Muscle layer of colon (tissue), 2 donors: ENCODE data around the gene MEAF6.

ENCODE experiments used
- H3K27ac ChIP-seq: one replicate; pipeline ENCODE4 v1.7.0; 2013; ENCODE audit warnings: low read depth, mild to moderate bottlenecking, low read length, moderate library complexity
- H3K27me3 ChIP-seq, 2 donors: one replicate each; pipeline ENCODE4 v1.7.0; 2013; ENCODE audit warnings: low read length in 2 of 2, mild to moderate bottlenecking in 2 of 2; ENCODE audit not compliant: insufficient read depth in 2 of 2, control insufficient read depth in 1 of 2
- H3K36me3 ChIP-seq: one replicate; pipeline ENCODE4 v1.7.0; 2013; ENCODE audit warnings: mild to moderate bottlenecking, low read length; ENCODE audit not compliant: insufficient read depth
- H3K4me1 ChIP-seq: one replicate; pipeline ENCODE4 v1.7.0; 2013; ENCODE audit warnings: mild to moderate bottlenecking, low read length; ENCODE audit not compliant: insufficient read depth
- H3K4me3 ChIP-seq, 2 donors: one replicate each; pipeline ENCODE4 v1.7.0; 2013; ENCODE audit warnings: low read length in 2 of 2, low read depth in 1 of 2, mild to moderate bottlenecking in 1 of 2, moderate library complexity in 1 of 2
- H3K9ac ChIP-seq: one replicate; pipeline ENCODE4 v1.7.0; 2013; ENCODE audit warnings: low read length
- H3K9me3 ChIP-seq: one replicate; pipeline ENCODE4 v1.7.0; 2013; ENCODE audit warnings: mild to moderate bottlenecking, low read length
- donor health status: abdominal sarcoma.
- donor health status: Adenocarcinoma of cecum.

Gene MEAF6

DNA sequence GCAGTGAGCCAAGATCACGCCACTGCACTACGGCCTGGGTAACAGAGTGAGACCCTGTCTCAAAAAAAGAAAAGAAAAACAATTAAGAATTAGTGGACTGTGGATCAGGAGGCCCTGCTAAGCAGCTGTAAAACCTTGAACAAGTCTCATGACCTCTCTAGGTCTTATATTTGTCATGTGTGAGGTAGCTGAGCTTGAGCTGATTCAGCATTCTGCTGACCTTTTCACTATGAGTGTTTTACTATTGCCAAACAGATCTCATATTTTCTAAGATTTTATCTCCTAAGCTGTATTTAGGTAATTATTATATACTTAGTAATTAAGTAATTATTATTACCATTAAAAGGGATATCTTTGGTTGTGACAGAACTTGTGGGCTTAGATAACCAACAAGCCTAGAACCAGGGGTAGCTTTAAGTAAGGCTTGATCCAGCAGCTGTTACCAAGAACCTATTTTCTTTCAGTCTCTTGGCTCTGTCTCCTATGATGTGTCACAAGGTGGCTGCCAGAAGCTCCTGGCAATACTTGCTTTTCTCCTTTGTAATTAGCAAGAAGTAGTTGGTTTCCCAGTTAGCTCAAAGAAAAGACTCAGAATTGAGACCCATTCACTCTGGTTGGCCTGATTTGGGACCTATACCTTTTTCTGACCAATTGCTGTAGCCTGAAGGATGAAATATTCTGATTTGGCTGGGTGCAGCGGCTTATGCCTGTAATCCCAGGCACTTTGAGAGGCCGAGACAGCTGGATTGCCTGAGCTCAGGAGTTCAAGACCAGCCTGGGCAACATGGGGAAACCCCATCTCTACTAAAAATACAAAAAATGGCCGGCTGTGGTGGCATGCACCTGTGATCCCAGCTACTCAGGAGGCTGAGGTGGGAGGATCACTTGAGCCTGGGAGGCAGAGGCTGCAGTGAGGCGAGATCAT lies 48.7 kb downstream of the MEAF6 start:
- no peaks in the 10 kb centered on the region for H3K9me3 ChIP-seq
- no peak overlapping the region for H3K9ac ChIP-seq
- H3K36me3 ChIP-seq, result no peaks in the 10 kb centered on the region
- H3K4me3 ChIP-seq, result no peak overlapping the region
- H3K4me1 ChIP-seq, result no peaks in the 10 kb centered on the region
- no peaks in the 10 kb centered on the region for H3K27me3 ChIP-seq
- no peak overlapping the region for H3K27ac ChIP-seq

DNA sequence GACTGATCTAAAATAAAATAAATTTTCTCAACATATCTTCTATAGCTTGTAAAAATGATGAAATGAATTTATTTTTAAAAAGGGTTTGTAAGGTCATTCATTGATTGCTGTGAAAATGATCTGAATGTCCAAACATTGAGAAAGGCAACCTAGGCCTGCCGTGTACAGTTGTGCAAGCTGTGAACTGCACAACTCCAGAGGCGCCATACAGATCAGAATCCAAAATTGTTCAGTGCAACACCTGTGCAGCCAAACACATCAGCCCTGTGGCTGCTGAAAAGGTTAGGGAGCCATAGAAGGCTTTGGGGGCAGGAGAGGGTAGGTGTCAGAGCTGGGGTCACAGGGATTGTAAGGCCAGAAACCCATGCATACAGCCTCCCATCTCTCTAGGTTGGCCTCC lies 50.1 kb downstream of the MEAF6 start:
- Histone ChIP-seq H3K4me1 (no peaks in the 10 kb centered on the region), H3K9ac (no peak overlapping the region), H3K27me3 (no peaks in the 10 kb centered on the region), H3K4me3 (no peak overlapping the region), H3K27ac (no peak overlapping the region), H3K9me3 (no peaks in the 10 kb centered on the region), H3K36me3 (no peaks in the 10 kb centered on the region)

DNA sequence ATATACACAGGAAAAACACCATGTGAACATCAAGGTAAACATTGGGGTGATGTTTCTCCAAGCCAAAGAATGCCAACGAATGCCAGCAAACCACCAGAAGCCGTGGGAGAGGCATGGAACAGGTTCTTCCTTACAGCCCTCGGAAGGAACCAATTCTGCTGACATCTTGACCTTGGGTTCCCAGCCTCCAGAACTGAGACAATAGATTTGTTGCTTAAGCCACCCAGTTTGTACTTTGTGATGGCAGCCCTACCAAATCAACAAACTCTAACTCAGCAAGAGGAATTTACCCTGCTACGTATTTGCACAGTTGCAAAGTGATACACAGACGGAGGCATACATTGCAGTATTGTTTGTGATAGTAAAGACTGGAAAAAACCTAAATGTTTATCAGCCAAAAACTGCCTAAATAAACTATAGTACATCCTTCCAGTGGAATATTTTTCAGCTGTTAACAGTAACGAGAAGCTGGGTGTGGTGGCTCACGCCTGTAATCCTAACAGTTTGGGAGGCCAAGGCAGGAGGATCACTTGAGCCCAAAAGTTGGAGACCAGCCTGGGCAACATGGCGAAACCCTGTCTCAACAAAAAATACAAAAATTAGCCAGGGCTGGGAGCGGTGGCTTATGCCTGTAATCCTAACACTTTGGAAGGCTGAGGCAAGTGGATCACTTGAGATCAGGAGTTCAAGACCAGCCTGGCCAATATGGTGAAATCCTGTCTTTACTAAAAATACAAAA lies 52.7 kb downstream of the MEAF6 start:
- Histone ChIP-seq H3K27me3 (no peaks in the 10 kb centered on the region), H3K4me1 (no peaks in the 10 kb centered on the region), H3K27ac (no peak overlapping the region), H3K36me3 (no peaks in the 10 kb centered on the region), H3K9me3 (no peaks in the 10 kb centered on the region), H3K4me3 (no peak overlapping the region), H3K9ac (no peak overlapping the region)

DNA sequence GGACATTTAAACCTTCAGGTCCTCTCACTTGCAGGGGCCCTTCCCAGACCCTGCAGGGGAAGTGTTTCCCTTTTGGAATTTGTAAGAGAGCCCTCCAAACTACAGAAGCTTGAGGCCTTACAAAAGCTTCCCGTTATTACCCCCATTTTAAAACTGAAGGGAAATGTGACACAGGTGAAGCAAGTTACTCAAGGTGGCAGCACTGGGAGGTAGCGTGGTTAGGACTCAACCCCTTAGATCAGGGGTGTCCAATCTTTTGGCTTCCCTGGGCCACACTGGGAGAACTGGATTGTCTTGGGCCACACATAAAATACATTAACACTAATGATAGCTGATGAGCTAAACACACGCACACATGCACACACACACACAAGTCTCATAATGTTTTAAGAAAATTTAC lies 56.0 kb downstream of the MEAF6 start:
- H3K4me1 ChIP-seq, result no peaks in the 10 kb centered on the region
- H3K9me3 ChIP-seq, result no peaks in the 10 kb centered on the region
- H3K36me3 ChIP-seq, result no peaks in the 10 kb centered on the region
- no peak overlapping the region for H3K4me3 ChIP-seq
- no peak overlapping the region for H3K9ac ChIP-seq
- H3K27ac ChIP-seq, result no peak overlapping the region
- no peaks in the 10 kb centered on the region for H3K27me3 ChIP-seq

DNA sequence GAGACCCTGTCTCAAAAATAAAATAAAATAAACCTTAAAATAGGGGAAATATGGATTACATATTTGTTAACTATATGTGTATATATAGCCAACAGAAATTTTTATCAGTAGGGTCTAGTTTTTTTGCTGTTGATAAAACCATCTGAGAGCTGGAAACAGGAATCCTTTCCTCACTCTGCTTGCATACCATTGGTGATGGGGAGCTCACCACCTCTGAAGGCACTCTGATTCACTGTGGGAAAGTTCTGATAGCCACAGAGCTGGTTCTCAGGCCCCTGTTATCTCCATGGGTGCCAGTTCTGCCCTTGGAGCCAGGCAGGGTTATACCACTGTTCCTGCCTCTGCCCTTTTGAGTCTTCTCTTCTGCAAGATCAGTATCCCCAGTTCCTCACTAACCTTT lies 58.0 kb downstream of the MEAF6 start:
- H3K9ac ChIP-seq, result no peak overlapping the region
- no peaks in the 10 kb centered on the region for H3K9me3 ChIP-seq
- no peaks in the 10 kb centered on the region for H3K36me3 ChIP-seq
- no peak overlapping the region for H3K27ac ChIP-seq
- H3K4me1 ChIP-seq, result no peaks in the 10 kb centered on the region
- no peaks in the 10 kb centered on the region for H3K27me3 ChIP-seq
- no peak overlapping the region for H3K4me3 ChIP-seq

DNA sequence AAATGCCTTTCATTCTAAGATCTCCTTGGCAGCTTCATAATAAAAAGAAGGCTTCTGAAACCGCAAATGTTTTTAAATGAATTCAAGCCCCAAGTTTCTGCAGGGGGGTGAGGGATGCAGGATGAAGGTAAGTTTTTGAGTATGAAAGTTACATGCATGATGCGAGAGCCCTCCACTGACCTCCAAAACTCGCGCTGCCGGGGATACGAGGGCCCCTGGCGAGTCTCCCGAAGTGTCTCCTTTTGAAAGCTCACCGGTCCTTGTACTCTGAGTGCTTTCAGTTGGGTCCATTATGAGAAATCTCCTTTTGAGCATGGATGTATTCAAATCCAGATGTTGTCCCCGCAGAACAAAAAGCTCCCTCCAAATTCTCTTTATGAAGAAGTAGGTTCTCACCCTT lies 59.0 kb downstream of the MEAF6 start:
- Histone ChIP-seq H3K27ac (no peak overlapping the region), H3K27me3 (no peaks in the 10 kb centered on the region), H3K9ac (no peak overlapping the region), H3K4me3 (no peak overlapping the region), H3K36me3 (no peaks in the 10 kb centered on the region), H3K9me3 (no peaks in the 10 kb centered on the region), H3K4me1 (no peaks in the 10 kb centered on the region)

DNA sequence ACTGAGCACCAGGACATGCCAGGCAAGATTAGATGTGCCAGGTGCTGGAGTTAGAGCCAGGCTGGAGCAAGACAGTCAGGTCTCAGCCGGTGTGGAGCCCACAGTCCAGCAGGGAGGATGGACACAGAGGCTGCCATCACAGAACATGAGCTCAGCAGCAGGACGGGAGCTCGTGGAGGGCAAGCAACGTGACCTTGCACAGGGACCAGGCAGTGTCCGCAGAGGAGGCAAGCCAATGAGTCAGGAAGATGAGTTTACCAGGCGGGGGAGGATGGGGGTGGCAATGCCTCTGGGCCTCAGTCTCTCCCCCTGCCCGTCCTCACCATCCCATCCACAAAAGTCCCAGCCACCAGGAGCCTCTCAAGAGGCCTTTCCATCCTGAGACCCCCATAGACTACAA lies 60.9 kb downstream of the MEAF6 start:
- H3K9me3 ChIP-seq, result no peaks in the 10 kb centered on the region
- no peak overlapping the region for H3K9ac ChIP-seq
- H3K36me3 ChIP-seq, result no peaks in the 10 kb centered on the region
- H3K27me3 ChIP-seq, result peaks cover 0 to 4% of the 10 kb centered on the region in 2 donors
- H3K27ac ChIP-seq, result no peak overlapping the region
- H3K4me3 ChIP-seq, result no peak overlapping the region
- H3K4me1 ChIP-seq, result no peaks in the 10 kb centered on the region

DNA sequence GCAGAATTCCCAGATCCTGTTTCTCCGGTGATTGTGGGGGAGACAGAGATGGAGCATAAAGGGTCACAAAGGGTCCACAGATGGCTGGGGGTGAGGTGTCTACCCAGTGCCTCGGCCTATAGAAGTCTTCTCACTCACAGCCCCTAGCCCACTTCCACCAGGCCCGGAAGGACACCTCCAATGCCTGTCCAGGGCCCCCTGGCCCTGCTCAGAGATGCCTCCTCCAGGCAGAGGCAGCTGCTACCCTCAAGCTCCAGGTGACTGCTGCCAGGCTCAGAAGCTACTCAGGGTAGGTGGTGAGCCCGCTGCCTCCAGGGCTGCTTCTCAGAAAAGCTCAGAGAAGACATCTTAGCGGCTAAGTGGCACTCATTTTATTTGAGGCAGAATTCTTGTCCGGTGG lies 62.1 kb downstream of the MEAF6 start:
- Histone ChIP-seq H3K9ac (no peak overlapping the region), H3K4me3 (no peak overlapping the region), H3K4me1 (no peaks in the 10 kb centered on the region), H3K9me3 (no peaks in the 10 kb centered on the region), H3K27ac (no peak overlapping the region), H3K36me3 (no peaks in the 10 kb centered on the region), H3K27me3 (peaks cover 0 to 16% of the 10 kb centered on the region in 2 donors)

DNA sequence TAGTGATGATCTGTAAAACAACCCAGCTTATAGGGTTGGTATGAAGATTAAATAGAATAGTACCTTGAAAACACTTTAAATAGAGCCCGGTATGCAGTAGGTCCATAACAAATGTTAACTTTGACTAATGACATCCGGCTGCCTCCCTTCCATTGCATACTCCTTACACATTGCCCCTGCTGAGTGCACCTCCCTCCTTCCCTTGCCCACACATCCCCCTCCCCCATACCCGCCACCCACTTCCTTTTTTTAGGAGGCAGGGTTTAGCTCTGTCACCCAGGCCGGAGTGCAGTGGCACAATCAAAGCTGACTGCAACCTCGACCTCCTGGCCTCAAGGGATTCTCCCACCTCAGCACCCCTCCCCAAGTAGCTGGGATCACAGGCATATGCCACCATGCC lies 64.6 kb downstream of the MEAF6 start:
- Histone ChIP-seq H3K4me3 (no peak overlapping the region), H3K4me1 (no peaks in the 10 kb centered on the region), H3K27ac (no peak overlapping the region), H3K9ac (no peak overlapping the region), H3K9me3 (no peaks in the 10 kb centered on the region), H3K27me3 (peaks cover 0 to 20% of the 10 kb centered on the region in 2 donors), H3K36me3 (no peaks in the 10 kb centered on the region)

DNA sequence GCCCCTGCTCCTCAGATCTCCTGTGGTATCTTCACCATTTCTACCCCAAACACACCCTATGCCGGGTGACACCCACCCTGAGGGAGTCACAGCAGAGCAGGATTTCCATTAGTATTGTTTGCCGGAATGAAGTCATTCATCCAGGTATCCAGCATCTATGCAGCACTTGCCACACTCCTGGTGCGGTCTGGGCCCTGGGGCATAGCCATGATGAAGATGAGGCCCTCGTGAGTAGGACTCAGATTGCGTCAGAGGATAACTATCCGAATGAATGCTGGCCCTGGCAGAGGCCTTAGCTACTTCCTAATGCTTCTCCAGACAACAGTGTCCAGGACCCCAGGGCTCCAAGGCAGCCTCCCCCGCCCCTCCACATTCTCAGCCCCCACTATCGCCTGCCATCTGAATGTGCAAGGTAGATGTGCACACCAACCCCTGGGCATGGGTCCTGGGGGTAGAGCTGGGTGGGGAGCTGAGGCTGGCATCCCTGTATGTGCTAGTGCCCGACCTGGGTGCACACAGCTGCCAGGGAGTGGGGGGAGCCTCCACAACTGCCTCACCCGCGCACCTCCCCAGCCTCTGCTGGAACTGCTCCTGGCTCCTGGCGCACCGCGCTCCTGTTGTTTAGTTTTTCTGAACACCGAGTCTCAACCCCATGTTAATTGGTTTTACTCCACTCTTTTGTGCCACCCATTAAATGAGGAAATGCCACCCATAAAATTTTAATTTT lies 65.7 kb downstream of the MEAF6 start:
- Histone ChIP-seq H3K4me1 (no peaks in the 10 kb centered on the region), H3K36me3 (no peaks in the 10 kb centered on the region), H3K9me3 (no peaks in the 10 kb centered on the region), H3K9ac (no peak overlapping the region), H3K4me3 (no peak overlapping the region), H3K27ac (no peak overlapping the region), H3K27me3 (peaks cover 0 to 20% of the 10 kb centered on the region in 2 donors)

DNA sequence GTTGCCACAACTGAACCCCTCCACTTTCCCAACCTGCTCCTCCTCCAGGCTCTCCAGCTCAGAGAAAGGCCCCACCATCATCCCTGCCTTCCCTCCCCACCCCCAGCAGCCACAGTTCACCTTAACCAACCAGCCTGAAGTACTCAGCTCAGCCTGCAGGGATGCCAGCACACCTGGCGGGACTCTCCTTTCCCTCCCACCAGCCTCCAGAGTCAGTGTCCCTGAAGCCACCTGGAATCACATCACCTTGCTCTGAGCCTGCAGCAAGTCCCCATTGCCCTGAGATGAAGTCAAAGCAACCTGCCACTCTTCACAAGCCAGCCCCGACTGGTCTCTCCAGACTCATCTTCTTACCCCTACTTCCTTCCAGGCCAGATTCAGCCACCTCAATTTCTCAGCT lies 66.4 kb downstream of the MEAF6 start:
- Histone ChIP-seq H3K9ac (no peak overlapping the region), H3K27me3 (peaks cover 0 to 20% of the 10 kb centered on the region in 2 donors), H3K36me3 (no peaks in the 10 kb centered on the region), H3K27ac (no peak overlapping the region), H3K4me3 (no peak overlapping the region), H3K9me3 (no peaks in the 10 kb centered on the region), H3K4me1 (no peaks in the 10 kb centered on the region)
